ENCODE data around the gene SLC16A5.

Gene SLC16A5

GRCh38 chr17:75073618-75074047 lies 14.1 kb upstream of the SLC16A5 start:
- FAIRE-seq = no peak
- TF ChIP-seq POLR2A (IDR thresholded peaks at IDR 0.05; ENCODE audit: low read depth, low read length) = no peak
- no peak for DNase-seq (ENCODE audit: insufficient read length, low spot score)

- FAIRE-seq (no peak), DNase-seq (ENCODE audit: insufficient read length, low spot score) (no peak)
- TF ChIP-seq POLR2A (IDR thresholded peaks at IDR 0.05; ENCODE audit: low read depth, low read length) = no peak
Measured at GRCh38 chr17:75074532-75074931, 13.2 kb upstream of the SLC16A5 start.

GRCh38 chr17:75075597-75076336 lies 12.0 kb upstream of the SLC16A5 start:
- FAIRE-seq (no peak), DNase-seq (ENCODE audit: insufficient read length, low spot score) (no peak)
- TF ChIP-seq POLR2A (IDR thresholded peaks at IDR 0.05; ENCODE audit: low read depth, low read length) = no peak

- DNase-seq (ENCODE audit: insufficient read length, low spot score) = no peak
- no peak for FAIRE-seq
- TF ChIP-seq POLR2A (IDR thresholded peaks at IDR 0.05; ENCODE audit: low read depth, low read length) = no peak
Measured at GRCh38 chr17:75077072-75077495, 10.7 kb upstream of the SLC16A5 start.

GRCh38 chr17:75077496-75078283 lies 10.1 kb upstream of the SLC16A5 start:
- FAIRE-seq (no peak), DNase-seq (ENCODE audit: insufficient read length, low spot score) (no peak)
- TF ChIP-seq POLR2A (IDR thresholded peaks at IDR 0.05; ENCODE audit: low read depth, low read length) = no peak

- FAIRE-seq (peak; percentile 58), DNase-seq (ENCODE audit: insufficient read length, low spot score) (peak; percentile 99)
- no peak for TF ChIP-seq POLR2A (IDR thresholded peaks at IDR 0.05; ENCODE audit: low read depth, low read length)
Measured at GRCh38 chr17:75078284-75079022, 9.3 kb upstream of the SLC16A5 start.

- DNase-seq (ENCODE audit: insufficient read length, low spot score) = no peak
- FAIRE-seq = no peak
- no peak for TF ChIP-seq POLR2A (IDR thresholded peaks at IDR 0.05; ENCODE audit: low read depth, low read length)
Measured at GRCh38 chr17:75079023-75079373, 8.8 kb upstream of the SLC16A5 start.

- no peak for TF ChIP-seq POLR2A (IDR thresholded peaks at IDR 0.05; ENCODE audit: low read depth, low read length)
- FAIRE-seq (no peak), DNase-seq (ENCODE audit: insufficient read length, low spot score) (no peak)
Measured at GRCh38 chr17:75081611-75082540, 5.9 kb upstream of the SLC16A5 start.

- TF ChIP-seq POLR2A (IDR thresholded peaks at IDR 0.05; ENCODE audit: low read depth, low read length) = no peak
- FAIRE-seq (no peak), DNase-seq (ENCODE audit: insufficient read length, low spot score) (no peak)
Measured at GRCh38 chr17:75082683-75083082, 5.1 kb upstream of the SLC16A5 start.

GRCh38 chr17:75084039-75084660 lies 3.6 kb upstream of the SLC16A5 start:
- no peak for TF ChIP-seq POLR2A (IDR thresholded peaks at IDR 0.05; ENCODE audit: low read depth, low read length)
- DNase-seq (ENCODE audit: insufficient read length, low spot score) (no peak), FAIRE-seq (no peak)

GRCh38 chr17:75086496-75087181 lies 1.1 kb upstream of the SLC16A5 start:
- TF ChIP-seq POLR2A (IDR thresholded peaks at IDR 0.05; ENCODE audit: low read depth, low read length) = no peak
- DNase-seq (ENCODE audit: insufficient read length, low spot score) (no peak), FAIRE-seq (no peak)

GRCh38 chr17:75087182-75087557 lies 584 bp upstream of the SLC16A5 start:
- no peak for DNase-seq (ENCODE audit: insufficient read length, low spot score)
- no peak for FAIRE-seq
- no peak for TF ChIP-seq POLR2A (IDR thresholded peaks at IDR 0.05; ENCODE audit: low read depth, low read length)
